Loucy (cell line): ENCODE measurements around the gene CST3.

Experiments
- H2AFZ ChIP-seq: fragments of 200-600 bp; sonication (generic); 2 replicates; pipeline ENCODE4 v1.6.0; 2016; ENCODE audit warnings: antibody characterized with exemption, mild to moderate bottlenecking, low read length, moderate library complexity
- H3F3A ChIP-seq: fragments of 200-600 bp; 2 replicates; pipeline ENCODE4 v1.6.0; 2016; ENCODE audit warnings: antibody characterized with exemption, low read depth, mild to moderate bottlenecking
- H3K27me3 ChIP-seq: fragments of 200-600 bp; sonication (generic); 2 replicates; pipeline ENCODE4 v1.6.1; 2014; ENCODE audit warnings: low read length, mild to moderate bottlenecking; ENCODE audit not compliant: insufficient read depth, poor library complexity, severe bottlenecking
- H3K36me3 ChIP-seq: fragments of 200-600 bp; sonication (generic); 2 replicates; pipeline ENCODE4 v1.6.1; 2016; ENCODE audit warnings: low read length; ENCODE audit not compliant: insufficient read depth
- H3K4me1 ChIP-seq: fragments of 200-600 bp; sonication (generic); 2 replicates; pipeline ENCODE4 v1.5.1; 2014; ENCODE audit warnings: low read length, mild to moderate bottlenecking; ENCODE audit not compliant: insufficient read depth, poor library complexity, severe bottlenecking
- H3K4me2 ChIP-seq: fragments of 200-600 bp; sonication (generic); 2 replicates; pipeline ENCODE4 v1.6.0; 2014; ENCODE audit warnings: antibody characterized with exemption, low read length, low read depth, mild to moderate bottlenecking; ENCODE audit not compliant: poor library complexity, severe bottlenecking
- H3K4me3 ChIP-seq: fragments of 200-600 bp; sonication (generic); 2 replicates; pipeline ENCODE4 v1.5.1; 2014; ENCODE audit warnings: low read length, mild to moderate bottlenecking, mixed read lengths; ENCODE audit not compliant: poor library complexity, severe bottlenecking
- H3K79me2 ChIP-seq: fragments of 200-600 bp; sonication (generic); 2 replicates; pipeline ENCODE4 v1.6.1; 2014; ENCODE audit warnings: low read length; ENCODE audit not compliant: insufficient read depth
- H3K9ac ChIP-seq: fragments of 200-600 bp; sonication (generic); 2 replicates; pipeline ENCODE4 v1.6.0; 2014; ENCODE audit warnings: mild to moderate bottlenecking, low read depth, low read length, moderate library complexity; ENCODE audit not compliant: poor library complexity, severe bottlenecking
- H3K9me2 ChIP-seq: fragments of 200-600 bp; sonication (generic); replicated peaks from 2 replicates; pipeline ENCODE4 v1.6.1; 2016; ENCODE audit warnings: low read depth, low read length, mixed read lengths
- H3K9me3 ChIP-seq: fragments of 200-600 bp; sonication (generic); 2 replicates; pipeline ENCODE4 v1.6.1; 2014; ENCODE audit warnings: mild to moderate bottlenecking, antibody characterized with exemption, low read length, low read depth; ENCODE audit not compliant: insufficient read depth
- H4K20me1 ChIP-seq: fragments of 200-600 bp; sonication (generic); 2 replicates; pipeline ENCODE4 v1.6.0; 2014; ENCODE audit warnings: antibody characterized with exemption, low read length, mild to moderate bottlenecking; ENCODE audit not compliant: insufficient read depth, poor library complexity, severe bottlenecking
- EZH2phosphoT487 ChIP-seq: fragments of 200-600 bp; IDR thresholded peaks from 2 replicates; pipeline ENCODE4 v1.6.1; 2018; ENCODE audit warnings: antibody characterized with exemption, mild to moderate bottlenecking, moderate library complexity, borderline replicate concordance
- TF ChIP-seq, protein P1 (sequence below): fragments of 200-600 bp; sonication (generic); conservative IDR thresholded peaks from 2 replicates; pipeline ENCODE4 v1.5.1; 2014; ENCODE audit warnings: mild to moderate bottlenecking, antibody characterized with exemption, low read length

Gene CST3

DNA sequence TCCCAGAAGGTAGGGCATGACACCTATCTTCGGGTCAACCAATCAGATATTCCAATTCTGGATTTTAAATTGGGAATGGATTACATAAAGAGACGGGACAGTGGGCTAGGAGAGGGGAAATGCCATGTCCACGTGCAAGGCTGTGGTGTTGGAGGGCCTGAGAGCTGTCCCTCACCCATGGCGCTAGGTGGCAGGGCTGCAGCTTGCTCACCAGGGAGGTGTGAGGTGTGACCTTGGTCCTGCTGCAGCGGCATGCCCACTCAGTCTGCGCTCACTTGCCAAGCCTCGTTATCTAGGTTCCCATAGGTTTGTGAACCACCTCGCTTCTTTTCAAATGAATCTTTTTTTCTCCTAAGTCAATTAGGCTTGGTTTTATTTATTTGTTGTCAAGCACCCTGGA lies 19.4 kb upstream of the CST3 start:
- Histone ChIP-seq H3K4me1 (no peaks in the 10 kb centered on the region), H3K79me2 (no peaks in the 10 kb centered on the region), H3K4me3 (no peak overlapping the region), H3K36me3 (no peaks in the 10 kb centered on the region), H3K4me2 (no peak overlapping the region), H2AFZ (no peak overlapping the region), H4K20me1 (no peaks in the 10 kb centered on the region), H3K9ac (no peak overlapping the region), H3K27me3 (no peaks in the 10 kb centered on the region), H3F3A (no peaks in the 10 kb centered on the region), H3K9me3 (no peaks in the 10 kb centered on the region), H3K9me2 (no peaks in the 10 kb centered on the region)
- no peak for TF ChIP-seq EZH2phosphoT487
- TF ChIP-seq, protein P1, sequence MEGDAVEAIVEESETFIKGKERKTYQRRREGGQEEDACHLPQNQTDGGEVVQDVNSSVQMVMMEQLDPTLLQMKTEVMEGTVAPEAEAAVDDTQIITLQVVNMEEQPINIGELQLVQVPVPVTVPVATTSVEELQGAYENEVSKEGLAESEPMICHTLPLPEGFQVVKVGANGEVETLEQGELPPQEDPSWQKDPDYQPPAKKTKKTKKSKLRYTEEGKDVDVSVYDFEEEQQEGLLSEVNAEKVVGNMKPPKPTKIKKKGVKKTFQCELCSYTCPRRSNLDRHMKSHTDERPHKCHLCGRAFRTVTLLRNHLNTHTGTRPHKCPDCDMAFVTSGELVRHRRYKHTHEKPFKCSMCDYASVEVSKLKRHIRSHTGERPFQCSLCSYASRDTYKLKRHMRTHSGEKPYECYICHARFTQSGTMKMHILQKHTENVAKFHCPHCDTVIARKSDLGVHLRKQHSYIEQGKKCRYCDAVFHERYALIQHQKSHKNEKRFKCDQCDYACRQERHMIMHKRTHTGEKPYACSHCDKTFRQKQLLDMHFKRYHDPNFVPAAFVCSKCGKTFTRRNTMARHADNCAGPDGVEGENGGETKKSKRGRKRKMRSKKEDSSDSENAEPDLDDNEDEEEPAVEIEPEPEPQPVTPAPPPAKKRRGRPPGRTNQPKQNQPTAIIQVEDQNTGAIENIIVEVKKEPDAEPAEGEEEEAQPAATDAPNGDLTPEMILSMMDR = no peak

DNA sequence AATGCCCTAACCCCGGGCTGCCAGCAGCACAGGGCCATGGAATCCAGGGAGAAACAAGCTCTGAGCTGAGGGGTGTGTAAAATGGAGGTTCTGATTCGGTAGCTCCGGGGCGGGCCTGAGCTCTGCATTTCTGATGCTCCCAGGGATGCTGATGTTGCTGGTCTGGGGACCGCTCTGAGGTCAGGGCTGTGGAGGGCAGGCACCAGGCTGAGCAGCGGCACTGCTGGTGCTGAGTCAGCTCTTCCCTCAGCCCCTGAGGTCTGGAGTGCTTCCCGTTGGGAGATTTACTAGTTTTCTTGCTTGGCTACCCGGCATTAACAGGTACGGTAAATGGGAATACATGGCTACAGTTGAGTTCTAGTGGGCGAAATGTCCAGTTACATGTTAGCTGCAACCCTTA lies 18.6 kb upstream of the CST3 start:
- no peak overlapping the region for H3K4me2 ChIP-seq
- H3K36me3 ChIP-seq = no peaks in the 10 kb centered on the region
- no peak overlapping the region for H3K4me3 ChIP-seq
- H3K9ac ChIP-seq = no peak overlapping the region
- no peaks in the 10 kb centered on the region for H3K27me3 ChIP-seq
- no peaks in the 10 kb centered on the region for H3K9me2 ChIP-seq
- H3K9me3 ChIP-seq = no peaks in the 10 kb centered on the region
- no peaks in the 10 kb centered on the region for H4K20me1 ChIP-seq
- no peak overlapping the region for H2AFZ ChIP-seq
- TF ChIP-seq EZH2phosphoT487 = no peak
- TF ChIP-seq, protein P1 = no peak
- H3F3A ChIP-seq = no peaks in the 10 kb centered on the region
- no peaks in the 10 kb centered on the region for H3K4me1 ChIP-seq
- H3K79me2 ChIP-seq = no peaks in the 10 kb centered on the region

DNA sequence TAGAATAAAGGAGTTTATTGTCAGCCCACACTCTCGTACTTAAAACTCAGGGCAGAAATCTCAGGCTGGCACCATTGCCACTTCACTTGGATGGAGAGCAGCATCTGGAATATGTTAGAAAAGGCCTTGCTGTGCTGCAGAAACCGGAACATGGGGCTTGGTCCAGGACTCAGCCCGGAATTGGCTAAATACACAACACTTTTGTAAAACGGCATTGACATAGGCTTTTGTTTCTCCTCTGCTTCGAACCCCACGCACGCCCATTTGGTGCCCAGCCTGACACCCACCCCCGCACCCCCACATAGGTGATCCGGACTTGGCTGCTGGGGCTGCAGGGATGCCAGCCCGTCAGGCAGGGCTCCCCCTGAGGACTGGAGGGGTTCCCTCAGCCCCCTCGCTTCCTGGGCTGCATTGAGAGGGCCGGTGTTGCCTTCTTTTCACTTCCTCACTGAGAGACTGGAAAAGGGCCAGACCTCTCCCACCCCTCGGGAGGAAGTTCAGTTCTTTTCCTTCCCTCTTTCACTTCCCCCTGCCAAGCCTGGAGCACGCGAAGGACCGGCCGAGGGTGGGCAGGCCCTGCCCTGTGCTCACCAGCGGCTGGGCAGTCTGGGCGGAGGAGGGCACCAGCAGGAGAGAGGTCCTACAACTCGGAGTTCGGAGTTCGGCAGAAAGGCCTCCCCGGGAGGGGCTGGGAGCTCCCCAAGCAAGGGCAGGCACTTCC lies 17.9 kb upstream of the CST3 start:
- Histone ChIP-seq H3K79me2 (no peaks in the 10 kb centered on the region), H3K36me3 (no peaks in the 10 kb centered on the region), H3K9ac (no peak overlapping the region), H3K4me3 (no peak overlapping the region), H3K4me2 (no peak overlapping the region), H3K27me3 (no peaks in the 10 kb centered on the region), H3F3A (no peaks in the 10 kb centered on the region), H4K20me1 (no peaks in the 10 kb centered on the region), H3K4me1 (no peaks in the 10 kb centered on the region), H3K9me2 (no peaks in the 10 kb centered on the region), H2AFZ (no peak overlapping the region), H3K9me3 (no peaks in the 10 kb centered on the region)
- TF ChIP-seq, protein P1 = no peak
- TF ChIP-seq EZH2phosphoT487 = no peak
